Left colon (tissue), 2 donors: ENCODE results near the gene GULP1. TPM values are rescaled to one million over a fixed set of nuclear protein-coding genes. Genes with fewer than 3 reads are reported as not detected.

Experiments used
- ATAC-seq: fragments of 200-7000 bp; cut with Tn5 transposase; one replicate; pipeline ENCODE4 v1.9.1; 2020; ENCODE audit warnings: mild to moderate bottlenecking, moderate library complexity
- DNase-seq, 2 donors: peaks; one replicate each; pipeline ENCODE4 v3.0.0-alpha.2; 2020
- intact Hi-C, 2 donors: fragments of 100-400 bp; cut with DNase I in 1 of 2; cut with micrococcal nuclease in 1 of 2; formaldehyde crosslinking; loops; one replicate each; pipeline versions ENCODE4 v1.11.2 to v1.14.0; 2022; cut with DNase I, micrococcal nuclease
- total RNA-seq, 2 donors: library from RNA; stranded (reverse); fragmentation: NEBNext Ultra II Directional; extraction: Animal tissue kit (Norgen Biotek cat#: 25700); gene quantifications; one replicate each; pipeline ENCODE4 v1.2.1, GENCODE V29; 2021
- donor health status: DM: no; HTN: no; CAD: no.
- donor health status: DM: yes; HTN: yes; CAD: no.

The GULP1 gene
- total RNA-seq, 2 donors from 2014 or later = 3.5 to 9.6 TPM

DNA sequence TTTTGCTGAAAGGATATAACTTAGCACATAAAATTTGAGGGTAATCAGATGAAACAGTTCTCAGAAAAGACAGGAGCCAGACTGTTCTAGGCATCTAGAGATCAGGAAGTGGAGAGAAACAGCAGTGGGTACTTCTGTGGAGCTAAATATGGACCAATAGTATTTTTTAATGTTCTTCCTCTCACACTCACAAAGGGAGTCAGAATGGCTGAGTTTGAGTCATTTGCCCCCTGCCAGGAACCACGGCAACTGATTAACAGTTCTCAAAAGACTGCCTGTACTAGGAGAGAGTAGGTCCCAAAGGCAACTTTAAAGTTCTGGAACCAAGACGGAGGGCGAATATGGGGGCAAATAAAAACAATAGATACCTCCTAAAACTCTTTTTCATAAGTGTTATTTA is 107.5 kb downstream of the GULP1 start:
- no peak for DNase-seq
- ATAC-seq = no peak
- intact Hi-C loops = no loop called here

GRCh38 chr2:188403676-188404075 is 112.0 kb downstream of the GULP1 start:
- DNase-seq (no peak), ATAC-seq (no peak)
- intact Hi-C loops = no loop called here

DNA sequence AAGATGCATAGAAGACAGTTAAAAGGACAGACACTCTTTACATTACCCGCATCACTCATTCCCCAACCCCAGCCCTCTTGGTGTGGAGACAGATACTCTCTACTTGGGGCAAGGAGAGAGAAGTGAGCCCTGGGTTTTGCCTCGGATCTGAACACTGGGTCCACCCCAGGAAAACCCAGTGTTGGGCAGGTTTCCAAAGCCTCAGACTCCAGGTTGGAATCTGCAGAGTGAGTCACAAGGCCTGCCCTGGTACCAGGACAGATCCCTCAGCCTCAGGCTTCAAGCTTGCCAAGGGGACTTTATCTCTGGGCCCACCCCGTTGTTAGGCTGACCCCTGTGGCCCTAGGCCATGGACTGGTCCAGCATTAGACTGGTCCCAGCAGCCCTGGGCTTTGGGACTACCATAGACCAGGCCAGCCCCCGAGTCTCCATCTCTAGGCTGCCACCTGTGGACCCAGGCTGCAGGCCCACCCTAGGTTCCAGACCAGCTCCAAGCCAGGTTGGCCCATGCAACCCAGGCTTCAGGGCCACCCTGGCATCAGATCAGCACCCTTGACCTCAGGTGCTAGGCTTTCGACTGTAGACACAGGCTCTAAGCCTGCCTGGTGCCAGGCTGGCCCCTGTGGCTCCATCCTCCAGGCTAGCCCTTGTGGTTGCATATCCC is 112.8 kb downstream of the GULP1 start:
- intact Hi-C loops = no loop called here
- no peak for DNase-seq
- ATAC-seq = no peak

DNA sequence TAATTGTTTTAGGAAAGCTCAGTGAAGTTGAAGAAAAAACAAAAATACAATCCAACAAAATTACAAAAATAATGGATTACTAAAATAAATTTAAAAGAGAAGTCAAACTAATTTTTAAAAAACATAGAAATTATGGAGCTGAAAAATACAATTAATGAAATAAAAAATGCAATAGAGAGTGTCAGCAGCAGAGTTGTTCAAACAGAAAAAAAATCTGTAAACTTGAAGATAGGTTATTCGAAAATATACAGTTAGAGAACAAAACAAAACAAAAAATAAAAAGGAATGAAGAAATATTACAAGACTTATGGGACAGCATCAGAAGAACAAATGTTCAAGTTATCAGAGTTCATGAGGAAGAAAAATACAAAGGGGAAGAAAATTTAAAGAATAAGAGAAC is 114.7 kb downstream of the GULP1 start:
- no peak for ATAC-seq
- intact Hi-C loops = no loop called here
- DNase-seq = no peak

DNA sequence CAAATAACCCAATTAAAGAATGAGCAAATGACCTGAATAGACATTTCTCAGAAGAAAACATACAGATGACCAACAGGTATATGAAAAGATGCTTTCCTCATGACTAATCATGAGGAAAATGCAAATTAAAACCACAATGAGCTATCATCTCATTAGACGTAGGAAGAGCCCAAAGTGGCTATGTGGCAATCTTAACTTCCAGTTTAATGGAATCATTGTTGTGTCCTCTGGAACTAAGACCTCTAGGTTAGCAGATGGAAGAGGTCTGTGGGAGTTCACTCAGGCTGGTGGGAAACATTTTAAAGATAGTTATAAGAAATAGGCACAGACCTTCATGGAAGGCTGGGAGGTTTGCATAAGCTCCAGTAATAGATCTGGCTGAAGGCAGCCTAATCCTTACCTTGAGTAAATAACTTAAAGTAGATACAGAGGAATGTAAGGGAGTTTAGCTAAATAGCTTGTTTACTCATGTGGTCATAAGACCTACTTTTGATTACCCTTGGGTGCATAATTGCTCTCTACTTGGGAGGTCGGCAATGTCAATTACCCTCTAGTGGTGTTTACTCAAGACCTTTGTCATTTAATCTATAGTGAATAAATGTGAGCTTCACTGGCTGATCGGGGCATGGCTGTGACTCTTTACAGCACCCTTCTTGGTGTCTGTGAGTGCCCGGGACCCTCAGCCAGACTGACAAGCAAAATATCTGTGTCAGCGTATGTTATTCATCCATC is 119.0 kb downstream of the GULP1 start:
- DNase-seq = no peak
- no peak for ATAC-seq
- intact Hi-C loops = no loop called here

DNA sequence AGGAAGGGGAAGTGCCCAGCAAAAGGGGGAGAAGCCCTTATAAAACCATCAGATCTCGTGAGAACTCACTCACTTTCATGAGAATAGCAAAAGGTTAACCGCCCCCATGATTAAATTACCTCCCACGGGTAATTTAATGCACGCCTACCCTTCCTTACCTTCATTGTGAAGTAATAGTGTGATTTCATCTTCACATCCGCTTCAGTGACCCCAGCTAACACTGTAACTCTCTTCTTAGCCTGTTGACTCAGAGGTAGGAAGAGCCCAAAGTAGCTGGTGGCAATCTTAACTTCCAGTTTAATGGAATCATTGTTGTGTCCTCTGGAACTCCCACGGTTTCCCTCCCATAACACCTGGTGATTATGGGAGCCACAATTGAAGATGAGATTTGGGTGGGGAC is 120.5 kb downstream of the GULP1 start:
- ATAC-seq = no peak
- no peak for DNase-seq
- intact Hi-C loops = no loop called here

GRCh38 chr2:188414411-188414810 is 122.7 kb downstream of the GULP1 start:
- intact Hi-C loops = no loop called here
- DNase-seq (no peak), ATAC-seq (no peak)

GRCh38 chr2:188414869-188415753 is 123.4 kb downstream of the GULP1 start:
- ATAC-seq = no peak
- intact Hi-C loops = no loop called here
- no peak for DNase-seq

- no peak for ATAC-seq
- intact Hi-C loops = no loop called here
- DNase-seq = no peak
These were observed 124.0 kb downstream of the GULP1 start for GRCh38 chr2:188415754-188416083.

DNA sequence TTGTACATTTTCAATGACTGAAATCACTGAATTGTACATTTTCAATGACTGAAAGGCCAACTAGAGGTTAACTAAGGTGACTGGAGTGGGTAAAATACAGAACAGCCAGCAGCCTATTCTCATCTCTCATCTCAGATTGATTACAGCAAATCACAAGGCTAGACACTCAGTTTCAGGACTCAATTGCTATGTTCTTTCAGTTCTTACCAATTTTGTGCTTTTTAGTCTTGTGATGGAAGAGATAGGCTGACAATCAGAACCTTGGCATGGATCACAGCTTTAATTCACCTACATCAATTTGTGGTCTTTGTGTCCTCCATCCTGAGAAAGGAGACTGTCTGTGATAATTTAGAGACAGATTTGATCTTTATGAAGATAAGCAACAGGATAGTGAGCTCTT is 124.7 kb downstream of the GULP1 start:
- intact Hi-C loops = no loop called here
- DNase-seq (no peak), ATAC-seq (no peak)

GRCh38 chr2:188422726-188423125 is 131.1 kb downstream of the GULP1 start:
- DNase-seq = no peak
- ATAC-seq = no peak
- intact Hi-C loops = no loop called here

- intact Hi-C loops = no loop called here
- no peak for DNase-seq
- ATAC-seq = no peak
These were observed 133.6 kb downstream of the GULP1 start for GRCh38 chr2:188425266-188425665.

DNA sequence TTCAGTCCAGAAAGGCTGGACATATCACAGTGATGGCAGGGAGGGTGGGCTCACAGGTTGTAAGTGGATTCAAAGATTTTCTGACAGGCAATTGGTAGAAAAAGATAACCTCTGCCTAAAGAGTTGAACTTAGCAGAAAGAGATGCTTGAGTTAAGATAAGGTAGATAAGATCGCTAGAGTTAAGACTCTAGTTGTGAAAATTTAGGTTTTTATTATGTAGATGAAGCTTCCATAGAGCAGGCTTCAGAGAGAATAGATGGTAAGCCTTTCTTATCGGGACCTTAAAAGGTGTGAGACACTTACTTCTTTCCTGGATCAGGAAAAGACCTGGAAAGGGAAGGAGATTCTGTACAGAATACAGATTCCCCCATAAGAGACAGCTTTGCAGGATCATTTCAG is 134.4 kb downstream of the GULP1 start:
- DNase-seq (no peak), ATAC-seq (no peak)
- intact Hi-C loops = no loop called here

- DNase-seq (no peak), ATAC-seq (no peak)
- intact Hi-C loops = no loop called here
These were observed 139.0 kb downstream of the GULP1 start for GRCh38 chr2:188430705-188431104.

- no peak for ATAC-seq
- intact Hi-C loops = no loop called here
- DNase-seq = no peak
These were observed 142.3 kb downstream of the GULP1 start for GRCh38 chr2:188434018-188434417.

- intact Hi-C loops = no loop called here
- no peak for ATAC-seq
- DNase-seq = no peak
These were observed 143.4 kb downstream of the GULP1 start for GRCh38 chr2:188435115-188435514.

- ATAC-seq = no peak
- intact Hi-C loops = no loop called here
- no peak for DNase-seq
These were observed 145.9 kb downstream of the GULP1 start for GRCh38 chr2:188437537-188437936.

- intact Hi-C loops = no loop called here
- no peak for DNase-seq
- no peak for ATAC-seq
These were observed 148.3 kb downstream of the GULP1 start for GRCh38 chr2:188439986-188440385.

- DNase-seq (no peak), ATAC-seq (no peak)
- intact Hi-C loops = no loop called here
These were observed 149.2 kb downstream of the GULP1 start for GRCh38 chr2:188440849-188441248.

GRCh38 chr2:188441288-188441947 is 149.7 kb downstream of the GULP1 start:
- DNase-seq (no peak), ATAC-seq (no peak)
- intact Hi-C loops = no loop called here
